Measurements from ENCODE around the gene HCAR2. TPM values are rescaled to one million over a fixed set of nuclear protein-coding genes. Genes with fewer than 3 reads are reported as not detected.

Gene HCAR2
- total and polyA plus RNA-seq, 2 of the 13 experiments (the other 11 are each of a cell fraction or from before 2014, with no cell fraction given) = 0.09 to 5.6 TPM

GRCh38 chr12:122752464-122753318 lies 49.5 kb upstream of the HCAR2 start, which contains the start of gene DENR (continued):
- TF ChIP-seq ZNF598 (CRISPR knock-in tag; IDR thresholded peaks at IDR 0.05; ENCODE audit: borderline replicate concordance) (no peak; the same call in 1 of the 2 replicates), NFRKB (IDR thresholded peaks at IDR 0.05) (no peak), IRX3 (CRISPR knock-in tag; IDR thresholded peaks at IDR 0.05; ENCODE audit: borderline replicate concordance, low read depth) (no peak), ZIK1 (CRISPR knock-in tag; IDR thresholded peaks at IDR 0.05; ENCODE audit: borderline replicate concordance, low read depth) (no peak), MTF1 (CRISPR knock-in tag; IDR thresholded peaks at IDR 0.05) (0 out of 2 replicates have a peak, but pooled peaks have one; percentile 64), ZFP36 (IDR thresholded peaks at IDR 0.05; ENCODE audit: borderline replicate concordance, low read depth, low read length, partially characterized antibody) (no peak), CCAR2 (optimal IDR thresholded peaks at IDR 0.05; ENCODE audit: low read depth, low read length) (peak; percentile 7), ARHGAP35 (CRISPR knock-in tag; IDR thresholded peaks at IDR 0.05; ENCODE audit: borderline replicate concordance) (peak; percentile 65; the same call in 1 of the 2 replicates), ZNF564 (CRISPR knock-in tag; IDR thresholded peaks at IDR 0.05) (0 out of 2 replicates have a peak, but pooled peaks have one; percentile 47), ZNF710 (CRISPR knock-in tag; IDR thresholded peaks at IDR 0.05; ENCODE audit: borderline replicate concordance) (no peak), ARID2 (CRISPR knock-in tag; IDR thresholded peaks at IDR 0.05; ENCODE audit: borderline replicate concordance) (peak; percentile 60; the same call in 1 of the 2 replicates), MAZ (IDR thresholded peaks at IDR 0.05; ENCODE audit: borderline replicate concordance, low read depth, low read length) (no peak; the same call in 1 of the 2 replicates), MAZ (CRISPR knock-in tag; IDR thresholded peaks at IDR 0.05; ENCODE audit: low read depth) (peak; percentile 91), PRMT3 (CRISPR knock-in tag; IDR thresholded peaks at IDR 0.05; ENCODE audit: borderline replicate concordance, low read depth) (no peak), ZFP82 (CRISPR knock-in tag; IDR thresholded peaks at IDR 0.05; ENCODE audit: borderline replicate concordance) (no peak), ZNF841 (CRISPR knock-in tag; IDR thresholded peaks at IDR 0.05; ENCODE audit: borderline replicate concordance) (no peak)
- TF ChIP-seq, protein P1, sequence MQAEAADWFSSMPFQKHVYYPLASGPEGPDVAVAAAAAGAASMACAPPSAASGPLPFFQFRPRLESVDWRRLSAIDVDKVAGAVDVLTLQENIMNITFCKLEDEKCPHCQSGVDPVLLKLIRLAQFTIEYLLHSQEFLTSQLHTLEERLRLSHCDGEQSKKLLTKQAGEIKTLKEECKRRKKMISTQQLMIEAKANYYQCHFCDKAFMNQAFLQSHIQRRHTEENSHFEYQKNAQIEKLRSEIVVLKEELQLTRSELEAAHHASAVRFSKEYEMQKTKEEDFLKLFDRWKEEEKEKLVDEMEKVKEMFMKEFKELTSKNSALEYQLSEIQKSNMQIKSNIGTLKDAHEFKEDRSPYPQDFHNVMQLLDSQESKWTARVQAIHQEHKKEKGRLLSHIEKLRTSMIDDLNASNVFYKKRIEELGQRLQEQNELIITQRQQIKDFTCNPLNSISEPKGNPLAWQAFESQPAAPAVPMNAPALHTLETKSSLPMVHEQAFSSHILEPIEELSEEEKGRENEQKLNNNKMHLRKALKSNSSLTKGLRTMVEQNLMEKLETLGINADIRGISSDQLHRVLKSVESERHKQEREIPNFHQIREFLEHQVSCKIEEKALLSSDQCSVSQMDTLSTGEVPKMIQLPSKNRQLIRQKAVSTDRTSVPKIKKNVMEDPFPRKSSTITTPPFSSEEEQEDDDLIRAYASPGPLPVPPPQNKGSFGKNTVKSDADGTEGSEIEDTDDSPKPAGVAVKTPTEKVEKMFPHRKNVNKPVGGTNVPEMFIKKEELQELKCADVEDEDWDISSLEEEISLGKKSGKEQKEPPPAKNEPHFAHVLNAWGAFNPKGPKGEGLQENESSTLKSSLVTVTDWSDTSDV (CRISPR knock-in tag; IDR thresholded peaks at IDR 0.05) = no peak
- TF ChIP-seq, protein P2, sequence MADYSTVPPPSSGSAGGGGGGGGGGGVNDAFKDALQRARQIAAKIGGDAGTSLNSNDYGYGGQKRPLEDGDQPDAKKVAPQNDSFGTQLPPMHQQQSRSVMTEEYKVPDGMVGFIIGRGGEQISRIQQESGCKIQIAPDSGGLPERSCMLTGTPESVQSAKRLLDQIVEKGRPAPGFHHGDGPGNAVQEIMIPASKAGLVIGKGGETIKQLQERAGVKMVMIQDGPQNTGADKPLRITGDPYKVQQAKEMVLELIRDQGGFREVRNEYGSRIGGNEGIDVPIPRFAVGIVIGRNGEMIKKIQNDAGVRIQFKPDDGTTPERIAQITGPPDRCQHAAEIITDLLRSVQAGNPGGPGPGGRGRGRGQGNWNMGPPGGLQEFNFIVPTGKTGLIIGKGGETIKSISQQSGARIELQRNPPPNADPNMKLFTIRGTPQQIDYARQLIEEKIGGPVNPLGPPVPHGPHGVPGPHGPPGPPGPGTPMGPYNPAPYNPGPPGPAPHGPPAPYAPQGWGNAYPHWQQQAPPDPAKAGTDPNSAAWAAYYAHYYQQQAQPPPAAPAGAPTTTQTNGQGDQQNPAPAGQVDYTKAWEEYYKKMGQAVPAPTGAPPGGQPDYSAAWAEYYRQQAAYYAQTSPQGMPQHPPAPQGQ (CRISPR knock-in tag; IDR thresholded peaks at IDR 0.05; ENCODE audit: borderline replicate concordance) = no peak
- TF ChIP-seq, protein P3, sequence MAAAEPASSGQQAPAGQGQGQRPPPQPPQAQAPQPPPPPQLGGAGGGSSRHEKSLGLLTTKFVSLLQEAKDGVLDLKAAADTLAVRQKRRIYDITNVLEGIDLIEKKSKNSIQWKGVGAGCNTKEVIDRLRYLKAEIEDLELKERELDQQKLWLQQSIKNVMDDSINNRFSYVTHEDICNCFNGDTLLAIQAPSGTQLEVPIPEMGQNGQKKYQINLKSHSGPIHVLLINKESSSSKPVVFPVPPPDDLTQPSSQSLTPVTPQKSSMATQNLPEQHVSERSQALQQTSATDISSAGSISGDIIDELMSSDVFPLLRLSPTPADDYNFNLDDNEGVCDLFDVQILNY (CRISPR knock-in tag; conservative IDR thresholded peaks at IDR 0.05) = no peak
